CD4-positive, alpha-beta T cell treated with Interferon alpha-2 for 1 hour (primary cell): ENCODE data around the gene TP53.

ENCODE experiments used
- DNase-seq, 2 donors: peaks; one replicate each; pipeline ENCODE4 v3.0.0-alpha.2; 2020 to 2022

Gene TP53

GRCh38 chr17:7673239-7673638 lies 14.1 kb downstream of the TP53 start:
- peak; percentile 21 to 49 for DNase-seq

- no peak for DNase-seq
Measured at GRCh38 chr17:7668482-7668881, 18.8 kb downstream of the TP53 start.

GRCh38 chr17:7667656-7668406 lies 19.5 kb downstream of the TP53 start:
- no peak for DNase-seq

GRCh38 chr17:7656958-7657609 lies 30.2 kb downstream of the TP53 start:
- DNase-seq, result no peak

- no peak for DNase-seq
Measured at GRCh38 chr17:7655541-7655840, 31.8 kb downstream of the TP53 start.

GRCh38 chr17:7654832-7655540 lies 32.3 kb downstream of the TP53 start:
- DNase-seq, result no peak

- DNase-seq, result no peak
Measured at GRCh38 chr17:7652388-7653356, 34.6 kb downstream of the TP53 start.

GRCh38 chr17:7651665-7652387 lies 35.5 kb downstream of the TP53 start:
- DNase-seq, result no peak

- DNase-seq, result no peak
Measured at GRCh38 chr17:7651097-7651664, 36.1 kb downstream of the TP53 start.

- DNase-seq, result peak; percentile 77 to 80
Measured at GRCh38 chr17:7650509-7651096, 36.7 kb downstream of the TP53 start, which contains the start of gene ATP1B2. ATP1B2 (plus strand) TSS chr17:7650926; CDS start chr17:7651519, 593 bp downstream.

GRCh38 chr17:7647018-7647417 lies 40.3 kb downstream of the TP53 start:
- DNase-seq, result no peak

- DNase-seq, result no peak
Measured at GRCh38 chr17:7646457-7646856, 40.8 kb downstream of the TP53 start.

- peak; percentile 19 to 64 for DNase-seq
Measured at GRCh38 chr17:7644775-7645174, 42.5 kb downstream of the TP53 start.

GRCh38 chr17:7641635-7642034 lies 45.7 kb downstream of the TP53 start:
- peak in 1 of 2 donors; percentile 42 for DNase-seq

GRCh38 chr17:7640783-7641182 lies 46.5 kb downstream of the TP53 start:
- DNase-seq, result no peak

GRCh38 chr17:7636163-7636562 lies 51.1 kb downstream of the TP53 start:
- no peak for DNase-seq

- DNase-seq, result no peak
Measured at GRCh38 chr17:7634384-7634783, 52.9 kb downstream of the TP53 start.

GRCh38 chr17:7633093-7633492 lies 54.2 kb downstream of the TP53 start:
- DNase-seq, result no peak

GRCh38 chr17:7632492-7632894 lies 54.8 kb downstream of the TP53 start:
- DNase-seq, result peak; percentile 36 to 55

- DNase-seq, result no peak
Measured at GRCh38 chr17:7631398-7632380, 55.6 kb downstream of the TP53 start.
